HCT116 (cell line): ENCODE measurements around the gene TNC.

Experiments
- ATF3 ChIP-seq: IDR thresholded peaks from 2 replicates; pipeline ENCODE4 v1.6.1; 2012
- CEBPB ChIP-seq: IDR thresholded peaks from 2 replicates; pipeline ENCODE4 v1.6.1; 2012; ENCODE audit warnings: low read depth
- CTCF ChIP-seq, 3 experiments: fragments of 200-600 bp in 1 of 3; sonication (generic) in 1 of 3; IDR thresholded peaks in 2 of 3; conservative IDR thresholded peaks in 1 of 3; 2 replicates each; pipeline ENCODE4 v1.5.1; 2012 to 2017; ENCODE audit warnings: low read depth in 2 of 3, low read length in 2 of 3, antibody characterized with exemption in 1 of 3, borderline replicate concordance in 1 of 3, control low read depth in 1 of 3, mild to moderate bottlenecking in 1 of 3, mixed read lengths in 1 of 3, mixed run types in 1 of 3, moderate library complexity in 1 of 3; ENCODE audit not compliant: insufficient read depth in 1 of 3
- EZH2 ChIP-seq: fragments of 200-600 bp; sonication (generic); IDR thresholded peaks from 2 replicates; pipeline ENCODE4 v1.6.1; 2017; ENCODE audit warnings: antibody characterized with exemption, mixed run types
- JUND ChIP-seq: IDR thresholded peaks from 2 replicates; pipeline ENCODE4 v1.6.1; 2012
- POLR2A ChIP-seq: IDR thresholded peaks from 2 replicates; pipeline ENCODE4 v1.7.0; 2011; ENCODE audit warnings: borderline replicate concordance; ENCODE audit not compliant: insufficient read depth, insufficient read length; ENCODE audit errors: extremely low read depth
- POLR2AphosphoS5 ChIP-seq: IDR thresholded peaks from 2 replicates; pipeline ENCODE4 v1.6.1; 2011; ENCODE audit warnings: mild to moderate bottlenecking, low read depth, low read length, moderate library complexity
- REST ChIP-seq: IDR thresholded peaks from 2 replicates; pipeline ENCODE4 v1.6.1; 2012; ENCODE audit warnings: low read depth
- SP1 ChIP-seq: IDR thresholded peaks from 2 replicates; pipeline ENCODE4 v1.6.1; 2012; ENCODE audit warnings: low read depth

GRCh38 chr9:115111874-115112273 lies 6.1 kb downstream of the TNC start:
- TF ChIP-seq CTCF (IDR thresholded peaks at IDR 0.05 in 2 of 3, conservative IDR thresholded peaks at IDR 0.05 in 1 of 3; ENCODE audit: borderline replicate concordance in 1 of 3, insufficient read depth in 1 of 3, low read depth in 2 of 3, low read length in 2 of 3) (no peak), CEBPB (no peak), EZH2 (no peak), SP1 (no peak), JUND (no peak), POLR2A (no peak), ATF3 (no peak), POLR2AphosphoS5 (no peak), REST (no peak)
